CD4-positive, alpha-beta T cell treated with Interleukin-4 for 4 hours (primary cell): Measurements from ENCODE around the gene WDR76.
"Not testable (repeated sequence)": the region's sequence is repeated elsewhere in the genome, so short reads cannot be mapped to it uniquely, and the experiment has no call there.

Source experiments
- DNase-seq: peaks from one replicate; pipeline ENCODE4 v3.0.0-alpha.2; 2020

Gene WDR76

GRCh38 chr15:43824302-43825246, 2.2 kb upstream of the WDR76 start, which contains the start of gene MFAP1:
Gene MFAP1 (minus strand): TSS chr15:43824690. CDS start chr15:43824569, 121 bp downstream.
- DNase-seq: peak; percentile 94

- DNase-seq: not testable (repeated sequence)
Measured at GRCh38 chr15:43825305-43825704, 1.5 kb upstream of the WDR76 start.

- no peak for DNase-seq
Measured at GRCh38 chr15:43826029-43826507, 734 bp upstream of the WDR76 start.

- peak; percentile 26 for DNase-seq
Measured at GRCh38 chr15:43828061-43828657, 1.4 kb downstream of the WDR76 start.

GRCh38 chr15:43829951-43830540, 3.2 kb downstream of the WDR76 start:
- not testable (repeated sequence) for DNase-seq

GRCh38 chr15:43830691-43831275, 4.0 kb downstream of the WDR76 start:
- DNase-seq: not testable (repeated sequence)

GRCh38 chr15:43831519-43832052, 4.8 kb downstream of the WDR76 start:
- DNase-seq: not testable (repeated sequence)

GRCh38 chr15:43832485-43832884, 5.7 kb downstream of the WDR76 start:
- not testable (repeated sequence) for DNase-seq

GRCh38 chr15:43845421-43845820, 18.6 kb downstream of the WDR76 start:
- DNase-seq: no peak

- no peak for DNase-seq
Measured at GRCh38 chr15:43851251-43851650, 24.4 kb downstream of the WDR76 start.

GRCh38 chr15:43852607-43853006, 25.8 kb downstream of the WDR76 start:
- no peak for DNase-seq

GRCh38 chr15:43854801-43855200, 28.0 kb downstream of the WDR76 start:
- no peak for DNase-seq

GRCh38 chr15:43859546-43859945, 32.7 kb downstream of the WDR76 start:
- DNase-seq: no peak

- DNase-seq: not testable (repeated sequence)
Measured at GRCh38 chr15:43866636-43867035, 39.8 kb downstream of the WDR76 start.

GRCh38 chr15:43867096-43867495, 40.3 kb downstream of the WDR76 start:
- no peak for DNase-seq

GRCh38 chr15:43868406-43868805, 41.6 kb downstream of the WDR76 start:
- no peak for DNase-seq

- no peak for DNase-seq
Measured at GRCh38 chr15:43871835-43872234, 45.0 kb downstream of the WDR76 start.

- peak; percentile 8 for DNase-seq
Measured at GRCh38 chr15:43872416-43873020, 45.7 kb downstream of the WDR76 start.

- no peak for DNase-seq
Measured at GRCh38 chr15:43873651-43874050, 46.8 kb downstream of the WDR76 start.

- DNase-seq: no peak
Measured at GRCh38 chr15:43876872-43877271, 50.1 kb downstream of the WDR76 start.

- no peak for DNase-seq
Measured at GRCh38 chr15:43877371-43877770, 50.6 kb downstream of the WDR76 start.

- no peak for DNase-seq
Measured at GRCh38 chr15:43878446-43878845, 51.6 kb downstream of the WDR76 start.
